Upper lobe of left lung (tissue), 6 donors: ENCODE data around the gene YWHAQ. TPM values are rescaled to one million over a fixed set of nuclear protein-coding genes. Genes with fewer than 3 reads are reported as not detected.

Experiments
- ATAC-seq, 2 donors: fragments of 200-7000 bp; cut with Tn5 transposase; one replicate each; pipeline ENCODE4 v1.9.1; 2022; ENCODE audit warnings: mild to moderate bottlenecking in 2 of 2, moderate library complexity in 2 of 2; ENCODE audit not compliant: low FRiP score in 2 of 2
- DNase-seq, 2 donors: peaks; one replicate each; pipeline ENCODE4 v3.0.0-alpha.2; 2019 to 2020
- H3K27ac ChIP-seq, 4 donors: fragments of 200-600 bp; sonication (generic); one replicate each; pipeline ENCODE4 v1.5.1; 2016 to 2019
- H3K27me3 ChIP-seq, 4 donors: fragments of 200-600 bp; sonication (generic); one replicate each; pipeline ENCODE4 v1.5.1; 2017 to 2019
- H3K36me3 ChIP-seq, 4 donors: fragments of 200-600 bp; sonication (generic); one replicate each; pipeline ENCODE4 v1.5.1; 2016 to 2019
- H3K4me1 ChIP-seq, 4 donors: fragments of 200-600 bp; sonication (generic); one replicate each; pipeline ENCODE4 v1.5.1; 2018 to 2019
- H3K4me3 ChIP-seq, 4 donors: fragments of 200-600 bp; sonication (generic); one replicate each; pipeline ENCODE4 v1.5.1; 2017 to 2019; ENCODE audit warnings: mild to moderate bottlenecking in 2 of 4, moderate library complexity in 1 of 4
- H3K9me3 ChIP-seq, 4 donors: fragments of 200-600 bp; sonication (generic); one replicate each; pipeline ENCODE4 v1.5.1; 2018 to 2019
- CTCF ChIP-seq, 6 experiments: fragments of 450-650 bp in 4 of 6; fragments of 200-600 bp in 2 of 6; sonication (generic) in 2 of 6; IDR thresholded peaks; one replicate each; pipeline ENCODE4 v1.5.1; 2016 to 2019; ENCODE audit warnings: antibody characterized with exemption in 6 of 6
- EP300 ChIP-seq, 4 donors: sonication (generic); formaldehyde crosslinking; IDR thresholded peaks; one replicate each; pipeline ENCODE4 v1.5.1; 2017; ENCODE audit warnings: antibody characterized with exemption in 4 of 4, control low read depth in 2 of 4
- POLR2A ChIP-seq, 4 donors: fragments of 450-650 bp; IDR thresholded peaks; one replicate each; pipeline ENCODE4 v1.5.1; 2016 to 2017; ENCODE audit warnings: antibody characterized with exemption in 4 of 4, mild to moderate bottlenecking in 2 of 4
- POLR2AphosphoS5 ChIP-seq, 2 donors: sonication (generic); formaldehyde crosslinking; IDR thresholded peaks; one replicate each; pipeline ENCODE4 v1.5.1; 2017; ENCODE audit warnings: antibody characterized with exemption in 2 of 2
- WGBS, 2 donors: methylation state at CpG; one replicate each; pipeline ENCODE4 v1.1.5; 2017 to 2018; 5-methylcytosine and 5-hydroxymethylcytosine counted together
- total RNA-seq, 6 donors: library from RNA; depleted of rRNA in 4 of 6; stranded (reverse); fragments of >200 nt in 4 of 6; gene quantifications; one replicate each; pipeline versions ENCODE4 v1.1.0 to v1.2.1, GENCODE V29; 2016 to 2021
- donor health status: DM: no; HTN: no; CAD: no; lungs with moderate emphysema.
- donor health status: DM: no; HTN: yes; CAD: no; lungs with severe emphysema.

The YWHAQ gene
- total RNA-seq, 6 donors from 2014 or later: 67.1 to 223 (median 176) TPM

- H3K27ac ChIP-seq: no peak overlapping the region
- H3K4me1 ChIP-seq: peaks cover 0 to 8% (median 3%) of the 10 kb centered on the region in 4 donors
- no peaks in the 10 kb centered on the region for H3K9me3 ChIP-seq
- DNase-seq (no peak), ATAC-seq (no peak)
- WGBS, 2 donors: 96 to 100% methylated on average over 3 of the region's 3 CpGs
- no peak overlapping the region for H3K4me3 ChIP-seq
- no peak for TF ChIP-seq EP300 (IDR thresholded peaks at IDR 0.05)
- TF ChIP-seq CTCF (IDR thresholded peaks at IDR 0.05): no peak
- no peak for TF ChIP-seq POLR2A (IDR thresholded peaks at IDR 0.05)
- no peak for TF ChIP-seq POLR2AphosphoS5 (IDR thresholded peaks at IDR 0.05)
- H3K27me3 ChIP-seq: no peaks in the 10 kb centered on the region
- H3K36me3 ChIP-seq: no peaks in the 10 kb centered on the region
Observed at GRCh38 chr2:9667826-9668225, 37.0 kb upstream of the YWHAQ start.

- Histone ChIP-seq H3K9me3 (no peaks in the 10 kb centered on the region), H3K4me1 (peaks cover 0 to 8% (median 3%) of the 10 kb centered on the region in 4 donors), H3K36me3 (no peaks in the 10 kb centered on the region), H3K27ac (no peak overlapping the region), H3K27me3 (no peaks in the 10 kb centered on the region), H3K4me3 (no peak overlapping the region)
- TF ChIP-seq POLR2A (IDR thresholded peaks at IDR 0.05) (no peak), POLR2AphosphoS5 (IDR thresholded peaks at IDR 0.05) (no peak), EP300 (IDR thresholded peaks at IDR 0.05) (no peak), CTCF (IDR thresholded peaks at IDR 0.05) (no peak)
- DNase-seq (no peak), ATAC-seq (no peak)
- 65 to 68% methylated on average over 3 of the region's 3 CpGs for WGBS, 2 donors
Observed at GRCh38 chr2:9666306-9666705, 35.5 kb upstream of the YWHAQ start.

- H3K4me1 ChIP-seq: peaks cover 0 to 8% (median 3%) of the 10 kb centered on the region in 4 donors
- WGBS, 2 donors: 86 to 88% methylated on average over 6 to 9 of the region's 9 CpGs
Observed at GRCh38 chr2:9665898-9666297, 35.1 kb upstream of the YWHAQ start.

GRCh38 chr2:9664365-9664764, 33.6 kb upstream of the YWHAQ start:
- no peak overlapping the region for H3K27ac ChIP-seq
- 89 to 97% methylated on average over 3 of the region's 3 CpGs for WGBS, 2 donors
- no peak for ATAC-seq

More at GRCh38 chr2:9665898-9666297, 35.1 kb upstream of the YWHAQ start:
- Histone ChIP-seq H3K27ac (no peak overlapping the region), H3K36me3 (no peaks in the 10 kb centered on the region), H3K27me3 (no peaks in the 10 kb centered on the region), H3K9me3 (no peaks in the 10 kb centered on the region), H3K4me3 (no peak overlapping the region)
- ATAC-seq (no peak), DNase-seq (no peak)
- TF ChIP-seq CTCF (IDR thresholded peaks at IDR 0.05) (no peak), EP300 (IDR thresholded peaks at IDR 0.05) (no peak), POLR2AphosphoS5 (IDR thresholded peaks at IDR 0.05) (no peak), POLR2A (IDR thresholded peaks at IDR 0.05) (no peak)

More at GRCh38 chr2:9664365-9664764, 33.6 kb upstream of the YWHAQ start:
- TF ChIP-seq CTCF (IDR thresholded peaks at IDR 0.05) (no peak), POLR2A (IDR thresholded peaks at IDR 0.05) (no peak), POLR2AphosphoS5 (IDR thresholded peaks at IDR 0.05) (no peak), EP300 (IDR thresholded peaks at IDR 0.05) (no peak)
- Histone ChIP-seq H3K27me3 (no peaks in the 10 kb centered on the region), H3K4me3 (no peak overlapping the region), H3K4me1 (peaks cover 0 to 8% (median 3%) of the 10 kb centered on the region in 4 donors), H3K9me3 (no peaks in the 10 kb centered on the region), H3K36me3 (no peaks in the 10 kb centered on the region)
- DNase-seq: no peak
